GM20000 (cell line): ENCODE results near the gene USP6.
"Not testable (repeated sequence)": the region's sequence is repeated elsewhere in the genome, so short reads cannot be mapped to it uniquely, and the experiment has no call there.

ENCODE experiments used
- DNase-seq: peaks from one replicate; pipeline ENCODE4 v3.0.0; 2012; ENCODE audit warnings: low spot score
- CTCF ChIP-seq: IDR thresholded peaks from 2 replicates; pipeline ENCODE4 v1.5.1; 2012; ENCODE audit warnings: mild to moderate bottlenecking, control low read depth; ENCODE audit errors: extremely low read depth, missing control alignments

Gene USP6

GRCh38 chr17:5115673-5116651, at the start of gene USP6:
Gene USP6 (plus strand): TSS chr17:5116032. CDS start chr17:5130368, 14,336 bp downstream.
- no peak for TF ChIP-seq CTCF
- peak; percentile 25 for DNase-seq

GRCh38 chr17:5068236-5068635, 47.6 kb upstream of the USP6 start:
- DNase-seq = no peak
- no peak for TF ChIP-seq CTCF

- TF ChIP-seq CTCF = no peak
- DNase-seq = no peak
Observed at GRCh38 chr17:5069724-5070123, 46.1 kb upstream of the USP6 start.

GRCh38 chr17:5075472-5075871, 40.4 kb upstream of the USP6 start:
- DNase-seq = not testable (repeated sequence)

- DNase-seq = not testable (repeated sequence)
Observed at GRCh38 chr17:5077275-5077674, 38.6 kb upstream of the USP6 start.

- DNase-seq = no peak
- no peak for TF ChIP-seq CTCF
Observed at GRCh38 chr17:5077781-5078105, 38.1 kb upstream of the USP6 start.

GRCh38 chr17:5078106-5079028, 37.5 kb upstream of the USP6 start, which contains the start of gene ZFP3:
Gene ZFP3 (plus strand): TSS chr17:5078467. CDS start chr17:5091505, 13,038 bp downstream.
- no peak for TF ChIP-seq CTCF
- peak; percentile 85 for DNase-seq

GRCh38 chr17:5080591-5080990, 35.2 kb upstream of the USP6 start:
- no peak for DNase-seq
- no peak for TF ChIP-seq CTCF
